ENCODE measurements around the gene UBE2Z.

DNA sequence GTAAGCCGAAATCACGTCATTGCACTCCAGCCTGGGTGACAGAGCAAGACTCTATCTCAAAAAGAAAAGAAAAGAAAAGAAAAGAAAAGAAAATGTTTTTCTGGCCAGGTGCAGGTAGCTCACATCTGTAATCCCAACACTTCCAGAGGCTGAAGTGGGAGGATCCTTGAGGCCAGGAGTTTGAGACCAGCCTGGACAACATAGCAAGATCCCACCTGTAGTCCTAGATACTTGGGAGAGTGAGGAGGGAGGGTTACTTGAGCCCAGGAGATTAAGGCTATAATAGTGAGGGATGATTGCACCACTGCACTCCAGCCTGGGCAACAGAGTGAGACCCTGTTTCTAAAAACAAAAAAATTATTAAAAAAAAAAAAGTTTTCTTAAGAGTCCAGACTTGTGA lies 18.1 kb upstream of the UBE2Z start:
- TF ChIP-seq CTCF (IDR thresholded peaks at IDR 0.05) = no peak
- no peak for TF ChIP-seq EZH2 (IDR thresholded peaks at IDR 0.05; ENCODE audit: borderline replicate concordance, insufficient read depth, low read depth, low read length, poor library complexity, severe bottlenecking)

Data from B cell (primary cell).